Measurements from ENCODE around the gene EEIG1. TPM values are rescaled to one million over a fixed set of nuclear protein-coding genes. Genes with fewer than 3 reads are reported as not detected.
A peak's percentile ranks its signal among the peaks of the same experiment; 100 is the strongest.

Gene EEIG1
- total RNA-seq, 1 experiment from 2014 or later, result 2.9 TPM

DNA sequence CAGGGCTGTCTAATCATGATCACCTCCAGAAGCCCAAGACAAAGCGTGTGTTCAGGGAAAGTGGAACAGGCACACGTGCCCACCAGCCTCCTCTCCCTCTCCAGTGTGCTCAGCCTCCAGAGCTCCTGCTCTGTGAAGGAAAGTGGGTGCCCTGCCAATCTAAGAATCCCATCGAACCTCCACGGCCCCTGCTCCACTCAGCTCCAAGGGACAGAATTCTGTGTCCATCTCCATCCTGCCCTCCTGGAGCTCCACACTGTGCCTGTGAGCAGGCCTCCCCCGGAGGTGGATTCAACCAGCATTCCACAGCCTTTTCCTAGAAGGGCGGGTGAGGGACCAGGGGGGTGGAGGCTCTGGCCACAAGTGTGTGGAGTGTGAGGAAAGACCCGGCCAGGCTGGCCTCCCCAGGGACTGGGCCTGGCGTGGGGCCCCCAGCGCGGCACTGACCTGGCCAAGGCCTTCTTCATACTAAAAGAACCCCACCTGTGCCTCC is 6.0 kb downstream of the EEIG1 start:
- DNase-seq (ENCODE audit: low read depth), result no peak

DNA sequence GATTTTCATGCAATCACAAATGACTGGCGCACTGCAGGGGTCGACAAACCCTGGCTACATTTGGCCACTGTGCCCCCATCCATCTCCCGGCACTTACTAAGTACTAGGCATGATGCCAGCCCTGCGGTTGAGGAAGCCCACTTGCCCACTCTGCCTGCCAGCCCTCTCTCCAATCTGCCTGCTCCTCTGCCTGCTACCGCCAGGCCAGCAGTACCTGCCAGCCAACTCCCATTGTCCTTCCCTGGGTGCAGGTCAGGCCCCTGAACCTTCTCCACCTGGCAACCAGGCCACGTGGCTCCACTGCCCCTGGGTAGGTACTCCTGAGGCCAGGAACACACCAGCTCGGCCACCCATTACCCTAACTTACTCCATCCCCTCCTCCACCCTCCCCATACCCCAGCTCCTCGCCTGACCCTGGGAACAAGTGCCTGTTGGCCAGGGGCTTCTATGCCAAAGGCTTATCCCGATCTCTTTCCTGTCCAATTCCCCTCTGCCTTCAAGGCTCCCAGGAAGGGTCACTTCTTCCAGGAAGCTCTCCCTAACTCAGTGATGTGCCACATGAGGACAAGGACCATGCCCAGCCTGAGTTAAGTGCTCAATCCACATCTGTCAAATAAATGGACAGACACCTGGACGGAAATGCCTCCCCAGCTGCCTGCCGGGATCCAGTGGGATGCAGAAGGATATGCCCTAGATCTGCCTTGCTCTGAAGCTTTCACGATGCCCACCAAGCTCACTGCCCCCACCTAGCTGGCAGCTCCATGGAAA is 6.6 kb downstream of the EEIG1 start:
- DNase-seq (ENCODE audit: low read depth), result no peak

DNA sequence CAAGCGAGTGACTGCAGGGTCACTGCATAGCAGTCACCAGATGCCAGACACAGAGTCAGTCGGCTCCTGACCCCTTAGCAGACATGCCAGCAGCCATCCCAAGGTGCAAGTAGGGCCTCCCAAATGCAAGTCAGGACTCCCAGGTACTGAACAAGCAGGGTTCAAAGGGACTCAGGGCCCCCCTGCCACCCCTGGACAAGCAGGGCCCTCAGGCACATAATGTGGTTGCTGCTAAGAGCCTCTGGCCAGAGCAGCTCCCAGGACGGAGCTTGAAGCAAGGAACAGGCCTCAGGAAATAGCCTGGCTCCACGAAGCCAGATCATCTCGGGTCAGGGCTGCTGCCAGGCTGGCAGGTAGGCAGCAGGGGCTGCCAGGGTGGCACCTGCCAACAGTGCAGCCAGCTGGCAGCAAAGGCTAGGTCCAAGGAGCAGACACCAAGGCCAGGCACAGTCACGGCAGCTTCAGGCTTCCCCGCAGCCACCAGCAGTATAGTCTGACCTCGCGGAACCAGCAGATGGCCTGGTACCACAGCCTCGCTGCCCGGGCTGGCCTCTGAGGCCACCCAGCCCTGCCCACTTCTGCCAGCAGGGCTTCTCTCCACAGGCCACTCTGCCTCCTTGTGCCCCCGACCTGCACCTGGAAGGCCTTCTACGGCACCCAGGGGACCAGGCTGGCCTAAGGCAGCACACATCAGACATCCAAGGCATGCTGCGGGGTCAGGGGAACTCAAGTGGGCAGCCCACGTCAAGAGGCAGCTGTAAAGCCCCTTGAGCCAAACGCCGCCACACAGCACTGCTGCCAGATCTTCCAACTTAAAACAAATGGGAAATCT is 7.4 kb downstream of the EEIG1 start:
- no peak for DNase-seq (ENCODE audit: low read depth)

DNA sequence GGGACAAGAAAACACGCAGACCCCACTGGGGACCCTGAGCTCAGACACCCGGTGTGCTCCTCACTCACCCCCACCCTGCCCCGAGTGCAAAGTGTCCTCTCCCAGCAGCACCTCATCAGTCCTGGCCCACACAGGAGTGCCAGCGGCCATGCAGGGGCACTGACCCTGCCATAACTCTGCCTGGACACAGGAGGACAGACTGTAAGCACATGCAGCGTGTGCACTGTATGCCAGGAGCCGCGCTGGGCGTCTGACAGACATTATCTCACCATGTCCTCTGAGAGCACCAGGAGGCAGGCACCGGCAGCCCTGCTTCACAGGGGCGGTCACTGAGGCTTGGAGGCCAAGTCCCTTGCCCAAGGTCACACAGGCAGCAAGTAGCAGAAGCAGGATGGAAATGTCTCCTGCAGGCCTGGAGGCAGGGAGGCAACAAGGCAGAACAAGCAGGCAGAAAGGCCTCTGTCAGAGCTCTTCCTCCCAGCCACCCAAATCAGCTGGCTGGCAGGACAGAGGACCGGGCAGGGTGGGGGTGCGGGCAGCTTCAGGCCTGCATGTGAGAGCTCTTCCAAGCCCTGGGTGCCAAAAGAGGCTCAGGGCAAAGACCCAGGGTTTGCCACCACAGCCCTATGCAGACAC is 8.4 kb downstream of the EEIG1 start:
- no peak for DNase-seq (ENCODE audit: low read depth)

DNA sequence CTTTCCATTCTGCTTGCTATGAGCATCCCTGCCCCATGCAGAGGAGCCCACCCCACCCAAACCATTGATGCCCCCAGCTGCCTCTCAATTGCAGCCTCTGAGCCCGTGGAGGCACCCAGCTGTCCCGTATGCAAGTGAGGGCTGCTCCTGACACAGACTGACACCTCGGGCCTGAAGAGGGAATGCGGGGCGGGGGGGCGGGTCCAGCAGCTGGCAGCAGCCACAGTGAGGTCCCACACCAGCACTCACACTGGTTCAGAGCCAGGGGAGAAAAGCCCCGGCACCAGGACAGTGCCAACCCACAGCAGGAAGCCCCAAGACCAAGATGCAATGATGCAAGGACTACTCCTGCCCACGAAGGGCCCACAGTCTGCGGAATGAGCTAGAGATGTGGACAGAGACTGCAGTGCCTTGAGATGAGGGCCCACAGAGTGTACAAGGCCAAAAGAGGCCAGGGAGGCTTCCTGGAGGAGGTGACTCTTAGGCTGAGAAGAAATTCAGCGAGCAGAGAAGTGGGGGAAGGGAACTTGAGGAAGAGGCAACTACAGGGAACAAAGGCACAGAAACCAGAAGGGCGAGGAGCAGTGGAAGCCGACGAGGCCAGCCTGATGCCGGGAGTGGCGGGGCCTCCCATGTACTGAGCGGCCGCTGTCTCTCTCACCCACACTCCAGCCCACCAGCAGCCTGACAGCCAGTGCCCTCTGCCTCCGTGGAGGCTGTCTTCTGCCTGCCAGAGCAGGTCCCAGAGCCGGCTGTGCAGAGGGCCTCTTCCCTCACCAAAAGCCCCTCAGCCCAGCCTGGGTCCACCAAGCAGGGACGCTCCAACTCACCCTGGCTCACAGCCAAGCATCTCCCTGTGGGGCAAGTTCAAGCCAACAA is 9.2 kb downstream of the EEIG1 start:
- DNase-seq (ENCODE audit: low read depth), result no peak

DNA sequence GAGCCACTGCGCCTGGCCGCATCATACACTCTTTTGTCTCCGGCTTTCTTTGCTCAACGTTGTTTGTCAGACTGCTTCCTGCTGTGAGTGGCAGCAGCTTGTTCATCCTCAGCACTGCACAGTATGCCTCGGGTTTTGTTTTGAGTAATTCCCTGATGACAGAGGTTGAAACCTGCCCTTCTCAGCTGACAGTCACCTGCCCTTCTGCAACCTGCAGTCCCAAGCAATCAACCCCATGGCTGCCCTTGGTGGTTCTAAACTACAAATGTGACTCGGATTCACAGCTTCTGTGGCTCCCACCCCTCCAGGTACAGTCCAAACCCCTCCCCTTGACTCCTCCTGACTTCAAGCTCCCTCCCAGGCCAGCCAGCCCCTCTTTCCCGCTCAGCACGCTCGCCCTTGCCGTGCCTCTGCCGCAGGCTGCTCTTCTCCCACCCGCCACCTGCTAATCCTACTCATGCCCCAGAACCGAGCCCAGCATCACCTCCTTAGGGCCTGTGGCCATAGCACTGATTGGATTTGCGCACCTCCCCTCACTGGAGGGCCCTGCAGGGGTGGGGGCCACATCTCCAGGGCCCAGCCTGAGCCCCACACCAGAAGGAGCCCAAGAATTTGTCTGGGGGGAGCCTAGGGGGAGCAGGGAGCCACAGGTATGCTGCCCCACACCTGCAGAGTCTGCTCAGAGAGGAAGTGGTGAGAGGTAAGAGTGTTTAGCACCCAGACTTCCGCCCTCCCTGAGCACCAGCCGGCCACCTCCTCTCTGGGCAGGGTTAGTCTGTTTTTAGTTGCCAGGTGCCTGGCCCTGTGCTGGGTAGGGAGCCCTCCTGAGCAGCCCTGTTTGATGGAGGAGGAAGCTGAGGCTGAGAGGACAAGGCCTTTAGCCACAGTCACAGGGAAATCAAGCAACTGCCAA is 10.1 kb downstream of the EEIG1 start:
- no peak for DNase-seq (ENCODE audit: low read depth)

DNA sequence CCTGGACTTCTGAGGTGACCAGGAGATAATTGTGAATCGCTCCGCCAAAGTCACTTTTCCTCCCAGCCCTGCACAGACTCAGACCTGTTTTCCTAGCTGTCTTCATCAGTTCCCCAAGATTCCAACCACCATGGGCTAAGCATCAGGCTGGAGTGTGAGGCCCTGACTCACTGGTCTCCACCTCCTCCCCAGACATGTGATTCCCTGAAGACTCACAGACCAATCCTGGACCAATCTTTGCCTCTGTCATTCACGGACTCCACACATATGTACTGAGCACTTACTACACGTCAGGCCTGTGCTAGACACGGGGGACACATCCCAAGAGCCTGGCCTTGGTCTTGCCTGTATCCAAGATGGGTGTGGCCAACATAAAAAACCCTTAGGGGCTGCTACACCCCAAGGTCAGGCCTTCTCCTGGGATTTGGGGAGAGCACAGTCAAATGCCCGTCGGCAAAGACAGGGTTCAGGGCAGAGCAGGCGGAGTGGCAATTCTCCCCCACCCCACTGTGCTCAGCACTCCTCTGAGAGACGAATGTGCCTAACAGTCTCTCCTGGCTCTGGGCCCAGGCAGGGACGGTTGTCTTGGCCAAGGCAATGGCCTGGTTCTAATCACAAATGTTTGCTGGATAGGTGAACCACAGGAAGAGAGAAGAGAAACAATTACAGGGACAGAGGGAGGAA is 11.9 kb downstream of the EEIG1 start:
- peak; percentile 91 for DNase-seq (ENCODE audit: low read depth)

DNA sequence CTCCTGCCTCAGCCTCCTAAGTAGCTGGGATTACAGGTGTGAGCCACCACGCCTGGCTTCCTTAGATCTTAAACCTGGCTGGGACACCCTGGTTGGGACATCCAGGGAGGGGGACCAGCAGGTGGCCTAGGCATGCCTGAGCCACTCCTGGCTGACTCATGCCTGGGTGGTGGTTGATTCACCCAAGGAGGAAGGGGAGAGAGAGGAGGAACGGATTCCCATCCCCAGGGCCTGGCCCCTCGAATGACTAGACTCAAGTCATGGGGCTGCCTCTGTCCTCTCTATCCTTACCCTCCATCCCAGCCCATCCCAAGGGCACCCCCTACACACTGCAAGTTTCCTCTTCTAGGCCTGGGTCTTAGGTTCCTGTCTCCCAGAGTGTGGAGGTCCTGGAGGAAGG is 12.7 kb downstream of the EEIG1 start:
- peak; percentile 92 for DNase-seq (ENCODE audit: low read depth)

DNA sequence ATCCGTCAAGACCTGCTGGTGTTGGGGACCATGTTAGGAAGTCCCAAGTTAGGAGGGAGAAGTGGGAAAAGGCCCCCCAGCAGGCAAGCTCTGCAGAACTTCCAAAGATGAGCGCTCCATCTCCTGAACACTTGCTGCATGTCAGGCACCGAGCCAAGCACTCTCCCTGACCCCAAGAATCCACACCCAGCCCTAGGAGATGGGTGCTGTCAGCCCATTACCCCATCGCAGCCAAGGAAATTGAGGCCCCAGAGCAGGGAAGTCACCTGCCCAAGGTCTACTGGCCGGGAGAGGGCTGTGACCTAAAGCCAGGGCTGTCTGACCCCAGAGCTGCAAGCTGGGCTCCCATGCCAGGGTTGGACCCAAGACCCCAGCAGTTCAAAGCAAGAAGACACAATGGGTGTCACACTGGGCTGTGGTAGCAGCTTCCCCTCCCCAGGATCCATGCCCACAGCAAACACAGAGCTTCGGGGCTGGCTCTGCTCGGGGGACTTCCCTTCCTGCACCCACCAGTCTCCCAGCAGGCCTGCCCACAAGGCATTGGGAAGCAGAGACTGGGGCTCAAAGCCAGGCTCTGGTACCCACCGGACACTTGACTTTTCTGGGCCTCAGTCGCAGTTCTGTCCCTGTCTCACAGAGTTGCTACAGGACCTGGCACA is 13.5 kb downstream of the EEIG1 start:
- no peak for DNase-seq (ENCODE audit: low read depth)

DNA sequence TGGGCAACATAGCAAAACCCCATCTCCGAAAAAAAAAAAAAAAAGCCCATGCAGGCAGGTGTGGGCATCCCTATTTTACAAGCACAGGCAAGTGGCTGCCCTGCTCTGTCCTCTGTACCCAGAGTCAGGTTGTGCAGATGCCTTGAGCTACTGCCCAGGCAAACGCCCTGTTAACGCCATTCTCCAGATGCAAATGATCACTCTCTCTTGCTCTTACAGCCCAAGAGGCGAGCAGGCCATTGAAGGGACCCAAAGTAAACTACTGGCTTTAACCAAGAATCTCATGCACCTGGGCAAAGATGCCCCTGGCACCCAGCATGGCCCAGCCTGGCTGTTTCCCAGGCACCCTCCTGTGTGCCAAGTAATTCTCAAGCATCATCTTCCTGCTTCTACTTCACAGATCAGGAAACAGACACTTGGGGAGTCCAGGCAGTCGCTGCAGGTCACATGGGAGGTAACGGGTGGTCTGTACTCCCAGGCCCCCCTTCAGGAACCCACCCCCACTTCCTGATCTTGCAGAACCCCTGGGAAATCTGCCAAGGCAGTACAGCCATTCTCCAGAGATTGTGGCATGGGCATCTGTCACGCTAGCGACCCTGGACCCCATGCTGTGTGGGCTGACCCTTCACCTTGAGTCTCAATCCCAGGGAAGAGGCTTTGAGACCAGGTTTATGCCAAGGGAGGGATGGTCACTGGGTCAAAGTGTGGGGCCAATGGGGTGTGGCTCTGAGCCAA is 14.2 kb downstream of the EEIG1 start:
- DNase-seq (ENCODE audit: low read depth), result no peak

DNA sequence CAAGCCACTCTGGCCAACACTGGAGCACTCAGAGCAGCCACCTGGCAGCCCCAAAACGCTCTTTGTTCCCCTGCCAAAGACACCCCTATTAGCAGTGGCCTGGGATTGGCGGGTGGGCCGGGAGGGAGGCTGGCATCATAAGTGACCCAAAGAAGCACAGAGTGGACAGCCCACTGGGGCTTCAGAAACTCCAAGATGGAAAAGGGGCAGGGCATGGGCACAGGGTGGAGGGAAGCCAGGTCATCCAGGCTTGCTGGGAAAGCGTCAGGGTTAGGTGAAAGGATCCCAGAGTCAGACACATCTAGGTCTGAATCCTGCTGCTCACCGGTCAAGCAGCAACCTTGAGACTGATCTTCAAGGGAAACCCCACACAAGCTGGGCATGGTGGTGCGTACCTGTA is 14.8 kb downstream of the EEIG1 start:
- no peak for DNase-seq (ENCODE audit: low read depth)

DNA sequence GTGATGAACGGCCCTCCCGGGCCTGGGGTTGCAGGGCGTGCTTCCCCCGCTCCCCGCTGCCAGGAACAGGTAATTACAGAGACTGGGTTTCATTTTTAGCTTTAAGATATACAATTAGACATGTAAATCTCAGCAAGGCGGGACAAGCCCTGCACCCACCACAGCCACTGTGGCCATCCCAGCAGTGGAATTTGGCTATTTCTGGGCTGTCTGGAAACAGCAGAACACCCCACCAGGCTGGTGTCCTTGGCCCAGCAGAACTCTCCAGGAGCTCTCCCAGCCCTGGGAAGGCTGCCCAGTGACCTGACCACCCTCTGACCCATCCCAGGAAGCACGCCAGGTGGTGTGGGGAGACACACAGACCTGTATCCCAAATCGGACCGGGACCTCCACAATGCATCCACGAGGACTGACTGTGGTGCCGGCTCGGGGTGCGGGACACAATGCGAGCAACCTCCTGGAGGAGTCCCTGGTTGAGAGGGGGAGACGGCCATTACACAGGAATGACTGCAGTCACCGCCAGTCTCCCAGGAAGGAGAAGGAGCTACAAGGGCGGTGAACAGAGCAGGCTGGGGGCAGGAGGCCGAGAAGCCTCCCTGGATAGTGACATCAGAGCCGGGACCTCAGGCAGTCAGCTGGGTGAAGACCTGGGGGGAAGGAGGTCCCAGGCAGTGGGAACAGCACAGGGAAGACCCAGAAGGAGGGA is 17.3 kb downstream of the EEIG1 start:
- no peak for DNase-seq (ENCODE audit: low read depth)

DNA sequence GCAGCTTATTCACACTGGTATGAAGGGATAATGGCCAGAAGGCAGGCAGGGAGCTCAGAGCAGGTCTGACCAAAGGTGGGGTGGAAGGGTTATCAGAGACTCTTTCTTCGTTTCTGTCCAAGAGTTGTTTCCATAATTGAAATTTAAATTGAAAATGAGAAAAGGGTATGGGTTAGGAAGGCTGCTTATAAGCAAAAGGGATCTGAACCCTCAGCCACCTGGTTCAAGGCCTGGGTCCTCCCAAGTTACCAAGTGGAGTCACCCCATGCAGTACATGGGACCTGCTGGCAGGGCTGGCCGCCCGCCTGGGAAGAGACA is 17.8 kb downstream of the EEIG1 start:
- DNase-seq (ENCODE audit: low read depth), result no peak

DNA sequence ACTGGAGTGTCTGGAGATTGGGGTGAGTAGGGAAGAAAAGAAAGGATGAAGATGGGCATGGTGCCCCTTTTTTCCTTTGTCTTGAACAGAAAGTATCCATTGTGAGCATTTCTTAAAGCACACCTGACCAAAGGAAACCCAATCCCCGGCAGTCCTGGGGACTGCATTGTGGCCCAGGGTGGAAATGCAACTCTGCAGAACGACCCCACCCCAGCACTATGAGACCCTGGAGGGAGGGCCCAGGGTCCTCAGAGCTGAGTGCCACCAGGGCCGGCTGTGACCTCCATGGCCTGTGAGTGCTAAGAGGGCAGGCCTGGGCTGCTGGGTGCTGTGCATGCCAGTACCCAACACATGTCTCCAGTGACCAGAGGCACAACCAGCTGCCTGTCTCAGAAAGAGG is 18.5 kb downstream of the EEIG1 start:
- DNase-seq (ENCODE audit: low read depth), result no peak

DNA sequence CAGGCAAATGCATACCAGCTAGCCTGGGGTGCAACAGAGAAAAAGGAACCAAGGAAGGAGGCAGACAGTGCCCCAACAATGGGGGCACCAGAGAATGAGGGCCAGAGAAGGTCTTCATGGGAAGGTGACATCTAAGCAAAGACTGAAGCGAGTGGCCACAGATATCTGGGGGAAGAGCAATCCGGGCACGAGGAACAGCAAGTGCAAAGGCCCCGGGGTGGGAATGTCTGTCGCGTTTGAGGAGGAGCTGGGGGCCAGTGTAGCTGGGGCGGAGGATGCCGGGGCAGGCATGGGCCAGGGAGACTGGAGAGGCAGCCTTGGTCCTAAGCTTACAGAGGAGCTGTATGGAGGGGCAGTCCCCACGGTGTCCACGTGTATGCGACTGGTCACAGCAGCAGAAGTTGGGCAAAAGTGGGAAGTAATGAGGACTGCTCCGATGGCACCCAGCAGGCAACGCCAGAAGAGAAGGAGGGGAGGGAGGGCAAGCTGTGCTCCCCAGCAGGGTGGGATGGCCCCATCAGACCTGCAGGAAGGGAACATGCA is 19.1 kb downstream of the EEIG1 start:
- no peak for DNase-seq (ENCODE audit: low read depth)

DNA sequence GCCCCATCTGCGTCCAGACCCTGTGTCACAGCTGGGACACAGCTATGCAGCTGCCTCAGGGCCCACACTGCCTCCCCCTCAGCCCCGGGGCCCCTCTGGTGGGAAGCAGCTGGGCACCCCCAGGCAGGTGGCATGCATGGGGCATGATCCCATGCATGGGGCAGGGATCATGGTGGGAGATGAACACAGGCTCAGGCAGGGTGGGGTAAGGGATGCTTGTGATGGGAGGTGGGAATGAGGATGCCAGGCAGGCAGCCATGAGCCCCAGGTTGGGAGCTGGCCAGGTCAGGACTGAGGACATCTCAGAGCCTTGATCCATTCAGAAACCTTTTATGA is 19.7 kb downstream of the EEIG1 start:
- DNase-seq (ENCODE audit: low read depth), result no peak

DNA sequence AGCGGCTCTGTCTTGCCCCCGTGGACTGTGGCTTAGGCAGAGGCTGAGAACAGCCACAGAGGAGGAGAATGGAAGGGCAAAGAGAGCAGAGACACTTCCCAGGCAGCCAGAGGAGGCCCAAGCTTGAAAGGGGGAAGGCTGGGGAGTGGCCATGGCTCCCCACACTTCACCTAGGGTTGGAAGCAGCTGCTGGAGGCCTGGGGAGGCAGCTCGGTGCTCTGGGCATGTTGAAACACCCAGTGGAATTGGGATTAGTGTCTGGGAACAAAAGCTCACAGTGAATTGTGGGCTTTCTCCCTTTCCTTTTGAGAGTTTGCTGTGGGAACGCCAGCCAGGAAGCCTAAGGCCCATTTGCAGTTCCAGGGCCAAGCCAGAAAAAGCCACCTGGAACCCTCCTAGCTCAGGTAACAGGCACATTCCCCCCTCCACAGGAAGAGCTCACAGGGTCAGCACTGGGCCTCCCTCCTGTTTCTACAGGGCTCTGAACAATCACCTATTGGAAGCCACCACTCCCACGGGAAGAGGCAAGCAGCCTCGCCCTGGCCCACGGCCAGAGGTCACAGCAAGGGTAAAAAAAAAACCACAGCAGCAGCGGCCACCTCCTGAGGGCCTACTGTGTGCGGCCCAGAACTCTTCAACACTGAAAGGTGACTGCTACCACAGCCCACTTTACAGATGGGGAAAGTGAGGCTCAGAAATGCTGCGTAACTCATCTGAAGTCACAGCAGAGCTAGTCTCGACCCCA is 20.2 kb downstream of the EEIG1 start:
- no peak for DNase-seq (ENCODE audit: low read depth)
